ENCODE data around the gene TUT1. TPM values are rescaled to one million over a fixed set of nuclear protein-coding genes. Genes with fewer than 3 reads are reported as not detected.
A peak's percentile ranks its signal among the peaks of the same experiment; 100 is the strongest.

Gene TUT1
- 14.3 TPM for polyA plus RNA-seq (2013, experiment 1 of 2)
- 14.6 TPM for polyA plus RNA-seq (2013, experiment 2 of 2)

- peak; percentile 99 for DNase-seq (ENCODE audit: low spot score)
- H3K4me2 ChIP-seq (ENCODE audit: insufficient read depth, low read length, poor library complexity, severe bottlenecking): peak within 1 kb of the TSS; percentile 74
- H3K27me3 ChIP-seq (ENCODE audit: control insufficient read depth in 3 of 3, insufficient read depth in 3 of 3, low read depth in 1 of 3, low read length in 3 of 3): no peaks in the 10 kb centered on the region
- H3K23ac ChIP-seq (ENCODE audit: low read depth, low read length, poor library complexity): peak within 1 kb of the TSS; percentile 60
- H2BK5ac ChIP-seq (ENCODE audit: low read length): peak within 1 kb of the TSS; percentile 30
- peak within 1 kb of the TSS; percentile 86 for H2AFZ ChIP-seq (ENCODE audit: low read length)
- peaks cover 40 to 67% of the 10 kb centered on the region in 2 donors for H3K36me3 ChIP-seq (replicated peaks in 1 of 2; ENCODE audit: control insufficient read depth in 2 of 2, insufficient read depth in 2 of 2, low read length in 2 of 2)
- H2AK5ac ChIP-seq (ENCODE audit: low read depth, low read length): peak within 1 kb of the TSS; percentile 16
- H3K9ac ChIP-seq (ENCODE audit: low read depth, low read length, poor library complexity): peak within 1 kb of the TSS; percentile 81
- no CpG with 5 or more reads among the region's 58 CpGs for WGBS, 2 donors (ENCODE audit: extremely low coverage in 2 of 2, insufficient read length in 2 of 2, insufficient replicate concordance in 1 of 2)
- H2BK12ac ChIP-seq (ENCODE audit: low read length): peak within 1 kb of the TSS; percentile 82
- peak within 1 kb of the TSS; percentile 80 to 91 for H3K4me3 ChIP-seq (ENCODE audit: low read length in 2 of 2)
- H3K79me1 ChIP-seq (ENCODE audit: low read depth, low read length): peaks cover 4% of the 10 kb centered on the region
- peaks cover 7 to 8% of the 10 kb centered on the region in 2 donors for H3K4me1 ChIP-seq (ENCODE audit: control insufficient read depth in 2 of 2, insufficient read depth in 1 of 2, low read depth in 1 of 2, low read length in 2 of 2)
- H3K9me3 ChIP-seq (replicated peaks in 1 of 2; ENCODE audit: control insufficient read depth in 2 of 2, insufficient read depth in 1 of 2, low read depth in 1 of 2, low read length in 2 of 2): no peaks in the 10 kb centered on the region
- H2BK120ac ChIP-seq (ENCODE audit: low read depth, low read length): no peak within 1 kb of the TSS
- H3K27ac ChIP-seq (replicated peaks; ENCODE audit: low read length): peak within 1 kb of the TSS; percentile 84
- H3K18ac ChIP-seq (ENCODE audit: low read length): peak within 1 kb of the TSS; percentile 86
- H4K8ac ChIP-seq (ENCODE audit: low read depth, low read length): no peak within 1 kb of the TSS
- no peak within 1 kb of the TSS for H2BK15ac ChIP-seq (ENCODE audit: low read length)
- no peak within 1 kb of the TSS for H3K4ac ChIP-seq (ENCODE audit: low read length)
- no peak within 1 kb of the TSS for H3K14ac ChIP-seq (ENCODE audit: low read length)
- H4K91ac ChIP-seq (ENCODE audit: low read depth, low read length, poor library complexity): no peak within 1 kb of the TSS
These were observed at the start of gene TUT1 for GRCh38 chr11:62591448-62592145. TSS of gene TUT1 (minus strand) at chr11:62591523. CDS start at chr11:62591485, 38 bp downstream.

- H3K4me3 ChIP-seq (ENCODE audit: low read length in 2 of 2): no peak overlapping the region
- no peak overlapping the region for H3K9ac ChIP-seq (ENCODE audit: low read depth, low read length, poor library complexity)
- no peaks in the 10 kb centered on the region for H3K4me1 ChIP-seq (ENCODE audit: control insufficient read depth in 2 of 2, insufficient read depth in 1 of 2, low read depth in 1 of 2, low read length in 2 of 2)
- H2BK12ac ChIP-seq (ENCODE audit: low read length): no peak overlapping the region
- H3K4me2 ChIP-seq (ENCODE audit: insufficient read depth, low read length, poor library complexity, severe bottlenecking): no peak overlapping the region
- H3K27ac ChIP-seq (replicated peaks; ENCODE audit: low read length): no peak overlapping the region
- H2BK15ac ChIP-seq (ENCODE audit: low read length): no peak overlapping the region
- H3K36me3 ChIP-seq (replicated peaks in 1 of 2; ENCODE audit: control insufficient read depth in 2 of 2, insufficient read depth in 2 of 2, low read length in 2 of 2): peaks cover 68 to 98% of the 10 kb centered on the region in 2 donors
- no peak overlapping the region for H3K4ac ChIP-seq (ENCODE audit: low read length)
- WGBS, 2 donors (ENCODE audit: extremely low coverage in 2 of 2, insufficient read length in 2 of 2, insufficient replicate concordance in 1 of 2): no CpG with 5 or more reads among the region's 6 CpGs
- DNase-seq (ENCODE audit: low spot score): no peak
- H2AFZ ChIP-seq (ENCODE audit: low read length): no peak overlapping the region
- no peak overlapping the region for H3K18ac ChIP-seq (ENCODE audit: low read length)
- no peak overlapping the region for H4K91ac ChIP-seq (ENCODE audit: low read depth, low read length, poor library complexity)
- no peak overlapping the region for H2BK120ac ChIP-seq (ENCODE audit: low read depth, low read length)
- no peaks in the 10 kb centered on the region for H3K27me3 ChIP-seq (ENCODE audit: control insufficient read depth in 3 of 3, insufficient read depth in 3 of 3, low read depth in 1 of 3, low read length in 3 of 3)
- no peak overlapping the region for H4K8ac ChIP-seq (ENCODE audit: low read depth, low read length)
- no peaks in the 10 kb centered on the region for H3K79me1 ChIP-seq (ENCODE audit: low read depth, low read length)
- peaks cover 0 to 2% of the 10 kb centered on the region in 2 donors for H3K9me3 ChIP-seq (replicated peaks in 1 of 2; ENCODE audit: control insufficient read depth in 2 of 2, insufficient read depth in 1 of 2, low read depth in 1 of 2, low read length in 2 of 2)
- H2BK5ac ChIP-seq (ENCODE audit: low read length): no peak overlapping the region
- H3K14ac ChIP-seq (ENCODE audit: low read length): no peak overlapping the region
- no peak overlapping the region for H3K23ac ChIP-seq (ENCODE audit: low read depth, low read length, poor library complexity)
- no peak overlapping the region for H2AK5ac ChIP-seq (ENCODE audit: low read depth, low read length)
These were observed 41.2 kb upstream of the TUT1 start for GRCh38 chr11:62632492-62632891.

DNA sequence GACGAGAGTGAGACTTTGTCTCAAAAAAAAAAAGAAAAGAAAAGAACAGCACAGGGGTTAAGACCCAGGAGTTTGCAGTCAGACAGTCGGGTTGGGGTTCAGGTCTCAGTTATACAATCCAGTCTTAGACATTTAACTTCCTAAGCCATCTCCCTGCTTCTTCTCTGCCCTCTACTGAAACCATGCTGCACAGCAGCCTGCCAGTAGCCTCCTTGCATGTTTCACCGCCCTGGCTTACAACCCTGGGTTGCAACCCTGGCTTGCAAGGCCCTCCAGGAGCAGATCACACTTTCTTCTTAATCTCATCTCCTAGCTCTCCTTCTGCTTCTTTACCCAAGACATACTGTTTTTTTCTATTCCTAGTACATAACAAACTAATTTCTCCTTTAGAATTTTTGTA is 36.4 kb upstream of the TUT1 start:
- no CpG with 5 or more reads among the region's 3 CpGs for WGBS, 2 donors (ENCODE audit: extremely low coverage in 2 of 2, insufficient read length in 2 of 2, insufficient replicate concordance in 1 of 2)
- Histone ChIP-seq H3K4ac (ENCODE audit: low read length) (no peak overlapping the region), H3K36me3 (replicated peaks in 1 of 2; ENCODE audit: control insufficient read depth in 2 of 2, insufficient read depth in 2 of 2, low read length in 2 of 2) (peaks cover 64 to 82% of the 10 kb centered on the region in 2 donors), H4K91ac (ENCODE audit: low read depth, low read length, poor library complexity) (no peak overlapping the region), H3K18ac (ENCODE audit: low read length) (no peak overlapping the region), H2BK12ac (ENCODE audit: low read length) (no peak overlapping the region), H2BK5ac (ENCODE audit: low read length) (no peak overlapping the region), H3K9ac (ENCODE audit: low read depth, low read length, poor library complexity) (no peak overlapping the region), H3K4me1 (ENCODE audit: control insufficient read depth in 2 of 2, insufficient read depth in 1 of 2, low read depth in 1 of 2, low read length in 2 of 2) (no peaks in the 10 kb centered on the region), H2AK5ac (ENCODE audit: low read depth, low read length) (no peak overlapping the region), H3K9me3 (replicated peaks in 1 of 2; ENCODE audit: control insufficient read depth in 2 of 2, insufficient read depth in 1 of 2, low read depth in 1 of 2, low read length in 2 of 2) (no peaks in the 10 kb centered on the region), H2AFZ (ENCODE audit: low read length) (no peak overlapping the region), H3K4me3 (ENCODE audit: low read length in 2 of 2) (no peak overlapping the region), H3K27ac (replicated peaks; ENCODE audit: low read length) (no peak overlapping the region), H3K4me2 (ENCODE audit: insufficient read depth, low read length, poor library complexity, severe bottlenecking) (no peak overlapping the region), H3K79me1 (ENCODE audit: low read depth, low read length) (no peaks in the 10 kb centered on the region), H3K27me3 (ENCODE audit: control insufficient read depth in 3 of 3, insufficient read depth in 3 of 3, low read depth in 1 of 3, low read length in 3 of 3) (no peaks in the 10 kb centered on the region), H2BK15ac (ENCODE audit: low read length) (no peak overlapping the region), H3K14ac (ENCODE audit: low read length) (no peak overlapping the region), H2BK120ac (ENCODE audit: low read depth, low read length) (no peak overlapping the region), H4K8ac (ENCODE audit: low read depth, low read length) (no peak overlapping the region), H3K23ac (ENCODE audit: low read depth, low read length, poor library complexity) (no peak overlapping the region)
- DNase-seq (ENCODE audit: low spot score): no peak

DNA sequence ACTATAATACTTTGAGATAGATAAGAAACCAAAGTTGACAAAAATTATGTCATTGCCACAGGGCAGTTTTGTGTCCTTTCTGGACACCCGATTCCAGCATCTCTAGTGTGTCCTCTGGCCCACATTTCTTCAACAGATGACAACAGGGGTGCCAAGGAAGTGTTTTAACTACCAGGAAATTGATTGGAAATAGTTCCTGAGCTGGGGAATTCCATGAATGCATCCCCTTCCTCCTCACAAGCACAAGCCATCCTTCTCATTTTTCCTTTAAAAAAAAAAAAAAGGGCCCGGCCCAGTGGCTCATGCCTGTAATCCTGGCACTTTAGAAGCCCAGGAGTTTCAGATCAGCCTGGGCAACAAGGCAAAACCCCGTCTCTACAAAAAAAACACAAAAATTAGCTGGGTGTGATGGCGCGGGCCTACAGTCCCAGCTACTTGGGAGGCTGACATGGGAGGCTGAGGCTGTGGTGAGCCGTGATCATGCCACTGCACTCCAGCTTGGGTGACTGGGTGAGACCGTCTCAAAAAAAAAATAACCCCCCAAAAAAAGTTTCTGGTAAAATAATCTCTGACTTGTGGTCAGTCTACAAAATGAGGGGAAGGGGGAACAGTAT is 31.3 kb upstream of the TUT1 start:
- Histone ChIP-seq H2AK5ac (ENCODE audit: low read depth, low read length) (no peak overlapping the region), H2BK5ac (ENCODE audit: low read length) (no peak overlapping the region), H2BK15ac (ENCODE audit: low read length) (no peak overlapping the region), H3K79me1 (ENCODE audit: low read depth, low read length) (no peaks in the 10 kb centered on the region), H3K4me3 (ENCODE audit: low read length in 2 of 2) (peak overlapping the region in 1 of 2 donors; percentile 64), H2BK12ac (ENCODE audit: low read length) (no peak overlapping the region), H2AFZ (ENCODE audit: low read length) (peak overlapping the region; percentile 88), H3K23ac (ENCODE audit: low read depth, low read length, poor library complexity) (no peak overlapping the region), H3K4ac (ENCODE audit: low read length) (no peak overlapping the region), H4K91ac (ENCODE audit: low read depth, low read length, poor library complexity) (no peak overlapping the region), H3K27me3 (ENCODE audit: control insufficient read depth in 3 of 3, insufficient read depth in 3 of 3, low read depth in 1 of 3, low read length in 3 of 3) (no peaks in the 10 kb centered on the region), H3K36me3 (replicated peaks in 1 of 2; ENCODE audit: control insufficient read depth in 2 of 2, insufficient read depth in 2 of 2, low read length in 2 of 2) (peaks cover 23 to 53% of the 10 kb centered on the region in 2 donors), H3K18ac (ENCODE audit: low read length) (no peak overlapping the region), H3K4me1 (ENCODE audit: control insufficient read depth in 2 of 2, insufficient read depth in 1 of 2, low read depth in 1 of 2, low read length in 2 of 2) (peaks cover 3% of the 10 kb centered on the region in 2 donors), H3K9ac (ENCODE audit: low read depth, low read length, poor library complexity) (no peak overlapping the region), H3K14ac (ENCODE audit: low read length) (no peak overlapping the region), H3K27ac (replicated peaks; ENCODE audit: low read length) (no peak overlapping the region), H3K9me3 (replicated peaks in 1 of 2; ENCODE audit: control insufficient read depth in 2 of 2, insufficient read depth in 1 of 2, low read depth in 1 of 2, low read length in 2 of 2) (no peaks in the 10 kb centered on the region), H4K8ac (ENCODE audit: low read depth, low read length) (no peak overlapping the region), H3K4me2 (ENCODE audit: insufficient read depth, low read length, poor library complexity, severe bottlenecking) (peak overlapping the region; percentile 74), H2BK120ac (ENCODE audit: low read depth, low read length) (no peak overlapping the region)
- no peak for DNase-seq (ENCODE audit: low spot score)
- WGBS, 2 donors (ENCODE audit: extremely low coverage in 2 of 2, insufficient read length in 2 of 2, insufficient replicate concordance in 1 of 2): no CpG with 5 or more reads among the region's 7 CpGs

Data from neuronal stem cell (in vitro differentiated cells).